ENCODE results near the gene ERCC4. TPM values are rescaled to one million over a fixed set of nuclear protein-coding genes. Genes with fewer than 3 reads are reported as not detected.

Gene ERCC4
- total RNA-seq, 1 donor from 2014 or later, result 7.2 TPM

DNA sequence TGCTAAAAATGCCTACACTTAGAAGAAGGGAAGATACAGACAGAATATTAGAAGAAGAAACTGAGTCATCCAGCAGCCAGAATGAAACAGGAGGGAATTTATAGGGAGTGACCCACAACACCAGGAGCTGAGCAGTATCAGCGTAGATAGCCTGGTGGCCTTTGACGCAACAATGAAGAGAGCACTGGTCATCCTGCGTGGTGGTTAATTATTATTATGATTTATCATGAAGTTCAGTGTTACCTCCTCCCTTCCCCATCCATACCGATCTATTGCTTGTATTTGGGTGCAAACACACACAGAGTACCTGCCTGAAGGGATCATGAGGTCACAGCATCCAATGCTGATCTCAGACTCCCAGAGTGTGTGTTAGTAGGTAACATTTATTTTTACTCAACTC lies 38.5 kb downstream of the ERCC4 start:
- Histone ChIP-seq H3K4me3 (ENCODE audit: low read depth, low read length) (no peak overlapping the region), H3K36me3 (ENCODE audit: control insufficient read depth, insufficient read depth, low read length) (no peaks in the 10 kb centered on the region), H3K27me3 (ENCODE audit: control insufficient read depth, insufficient read depth, low read length) (no peaks in the 10 kb centered on the region)
- TF ChIP-seq CTCF (IDR thresholded peaks at IDR 0.05; ENCODE audit: insufficient read depth, low read length, poor library complexity, severe bottlenecking), result no peak
- no peak for DNase-seq (ENCODE audit: low read depth)

DNA sequence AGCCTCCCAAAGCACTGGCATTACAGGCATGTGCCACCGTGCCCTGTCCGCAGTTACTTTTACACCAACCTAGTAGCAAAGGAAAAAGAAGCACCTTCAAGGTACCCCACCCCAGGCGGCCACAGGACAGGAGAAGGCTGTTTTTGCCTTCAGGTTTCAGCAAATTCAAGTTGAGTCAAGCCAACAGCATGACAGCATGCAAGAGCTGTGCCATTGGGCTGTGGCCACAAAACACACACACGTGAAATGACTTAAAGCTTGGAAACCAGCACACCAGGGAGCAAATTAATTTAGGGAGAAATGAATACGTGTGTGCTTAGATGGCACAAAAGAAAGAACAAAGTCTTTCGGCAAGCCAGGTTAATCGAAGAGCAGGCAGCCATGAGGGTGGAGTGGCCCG lies 39.7 kb downstream of the ERCC4 start:
- no peak for TF ChIP-seq CTCF (IDR thresholded peaks at IDR 0.05; ENCODE audit: insufficient read depth, low read length, poor library complexity, severe bottlenecking)
- no peak for DNase-seq (ENCODE audit: low read depth)
- Histone ChIP-seq H3K27me3 (ENCODE audit: control insufficient read depth, insufficient read depth, low read length) (no peaks in the 10 kb centered on the region), H3K36me3 (ENCODE audit: control insufficient read depth, insufficient read depth, low read length) (no peaks in the 10 kb centered on the region), H3K4me3 (ENCODE audit: low read depth, low read length) (no peak overlapping the region)

DNA sequence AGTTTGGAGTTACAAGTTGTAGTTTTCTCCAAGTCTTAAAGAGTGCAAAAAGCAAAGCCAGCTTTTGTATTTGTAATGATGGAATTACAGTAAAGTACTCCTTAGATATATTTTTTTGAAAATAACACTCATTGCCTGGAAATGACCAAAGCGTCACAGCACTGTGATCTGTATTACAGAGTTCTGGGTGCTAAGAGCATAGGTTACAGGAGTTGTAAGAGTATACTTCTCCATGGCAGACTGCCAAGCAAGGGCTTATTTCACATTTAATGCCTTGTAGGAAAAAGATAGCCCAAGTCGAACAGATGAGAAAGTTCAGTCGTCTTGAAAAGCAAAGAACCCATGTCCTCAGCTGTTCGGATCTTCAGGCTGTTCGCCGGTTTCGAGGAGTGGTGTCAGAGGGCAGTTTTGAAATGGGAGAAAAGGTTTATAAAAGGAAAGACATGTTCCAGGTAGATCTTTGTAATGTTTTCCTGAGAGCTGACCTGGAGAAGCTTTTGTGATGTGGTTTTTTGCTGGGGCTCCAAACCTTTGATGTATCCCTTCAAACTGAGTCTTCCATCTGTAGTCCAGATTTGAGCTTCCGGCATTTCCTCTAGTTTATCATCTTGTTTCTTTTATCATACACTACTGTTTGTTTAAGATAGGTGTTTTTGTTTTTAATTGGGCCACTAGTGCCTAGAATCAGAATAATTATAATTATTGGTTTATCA lies 41.3 kb downstream of the ERCC4 start:
- no peaks in the 10 kb centered on the region for H3K36me3 ChIP-seq (ENCODE audit: control insufficient read depth, insufficient read depth, low read length)
- DNase-seq (ENCODE audit: low read depth), result no peak
- H3K27me3 ChIP-seq (ENCODE audit: control insufficient read depth, insufficient read depth, low read length), result no peaks in the 10 kb centered on the region
- no peak overlapping the region for H3K4me3 ChIP-seq (ENCODE audit: low read depth, low read length)
- TF ChIP-seq CTCF (IDR thresholded peaks at IDR 0.05; ENCODE audit: insufficient read depth, low read length, poor library complexity, severe bottlenecking), result no peak

DNA sequence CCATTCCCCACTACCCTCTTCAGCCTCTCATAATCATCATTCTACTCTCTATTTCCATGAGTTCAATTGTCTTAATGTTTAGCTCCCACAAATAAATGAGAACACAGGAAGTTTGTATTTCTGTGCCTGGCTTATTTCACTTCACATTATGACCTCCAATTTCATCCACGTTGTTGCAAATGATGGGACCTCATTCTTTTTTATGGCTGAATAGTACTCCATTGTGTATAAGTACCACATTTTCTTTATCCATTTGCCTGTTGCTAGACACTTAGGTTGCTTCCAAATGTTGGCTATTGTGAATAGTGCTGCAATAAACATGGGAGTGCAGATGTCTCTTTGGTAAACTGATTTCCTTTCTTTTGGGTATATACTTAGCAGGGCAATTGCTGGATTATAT lies 42.3 kb downstream of the ERCC4 start:
- no peak for DNase-seq (ENCODE audit: low read depth)
- H3K27me3 ChIP-seq (ENCODE audit: control insufficient read depth, insufficient read depth, low read length), result no peaks in the 10 kb centered on the region
- no peak overlapping the region for H3K4me3 ChIP-seq (ENCODE audit: low read depth, low read length)
- H3K36me3 ChIP-seq (ENCODE audit: control insufficient read depth, insufficient read depth, low read length), result no peaks in the 10 kb centered on the region
- no peak for TF ChIP-seq CTCF (IDR thresholded peaks at IDR 0.05; ENCODE audit: insufficient read depth, low read length, poor library complexity, severe bottlenecking)

DNA sequence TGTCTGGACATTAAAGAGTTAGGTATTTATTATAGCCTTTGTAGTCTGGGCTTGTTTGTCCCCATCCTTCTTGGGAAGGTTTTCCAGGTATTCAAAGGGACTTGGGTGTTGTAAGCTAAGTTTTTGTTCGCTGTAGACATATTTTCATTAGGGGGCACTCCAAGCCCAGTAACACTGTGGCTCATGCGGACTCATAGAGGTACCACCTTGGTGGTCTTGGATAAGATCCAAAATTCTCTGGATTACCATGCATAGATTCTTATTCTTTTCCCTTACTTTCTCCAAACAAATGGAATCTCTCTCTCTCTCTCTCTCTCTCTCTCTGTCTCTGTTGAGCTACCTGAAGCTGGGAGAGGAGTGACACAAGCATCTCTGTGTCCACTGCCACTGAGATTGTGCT lies 48.9 kb downstream of the ERCC4 start:
- DNase-seq (ENCODE audit: low read depth), result no peak
- Histone ChIP-seq H3K36me3 (ENCODE audit: control insufficient read depth, insufficient read depth, low read length) (no peaks in the 10 kb centered on the region), H3K27me3 (ENCODE audit: control insufficient read depth, insufficient read depth, low read length) (no peaks in the 10 kb centered on the region), H3K4me3 (ENCODE audit: low read depth, low read length) (no peak overlapping the region)
- TF ChIP-seq CTCF (IDR thresholded peaks at IDR 0.05; ENCODE audit: insufficient read depth, low read length, poor library complexity, severe bottlenecking), result no peak

DNA sequence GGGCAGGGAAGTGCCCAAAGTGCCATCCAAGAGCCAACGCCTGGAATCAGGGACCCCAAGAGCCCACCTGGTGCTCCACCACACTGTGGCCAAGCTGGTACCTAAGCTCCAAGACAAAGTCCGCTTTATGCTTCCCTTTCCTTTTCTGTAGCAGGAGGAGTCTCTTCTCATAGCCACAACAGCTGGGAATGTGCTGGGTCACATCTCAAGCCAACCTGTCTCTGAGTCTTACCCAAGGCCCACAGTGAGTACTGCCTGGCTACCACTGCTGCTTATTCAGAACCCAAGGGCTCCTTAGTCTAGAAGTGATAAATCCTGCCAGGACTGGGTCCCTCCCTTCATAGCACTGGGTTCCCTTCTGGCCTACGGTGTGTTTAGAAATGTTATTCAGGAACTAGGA lies 49.8 kb downstream of the ERCC4 start:
- DNase-seq (ENCODE audit: low read depth), result no peak
- no peak for TF ChIP-seq CTCF (IDR thresholded peaks at IDR 0.05; ENCODE audit: insufficient read depth, low read length, poor library complexity, severe bottlenecking)
- Histone ChIP-seq H3K27me3 (ENCODE audit: control insufficient read depth, insufficient read depth, low read length) (no peaks in the 10 kb centered on the region), H3K36me3 (ENCODE audit: control insufficient read depth, insufficient read depth, low read length) (no peaks in the 10 kb centered on the region), H3K4me3 (ENCODE audit: low read depth, low read length) (no peak overlapping the region)

All from kidney epithelial cell (primary cell).